K562 (cell line): Measurements from ENCODE around the gene SRP72. TPM values are rescaled to one million over a fixed set of nuclear protein-coding genes. Genes with fewer than 3 reads are reported as not detected.

Source experiments
- CAMTA2 ChIP-seq: fragments of 250-450 bp; sonication (Bioruptor Pico); conservative IDR thresholded peaks from 2 replicates; pipeline ENCODE4 v1.5.1; 2022
- CBFA2T2 ChIP-seq: fragments of 450-650 bp; conservative IDR thresholded peaks from 2 replicates; pipeline ENCODE4 v1.6.1; 2017; ENCODE audit warnings: mild to moderate bottlenecking
- EP400 ChIP-seq: fragments of 450-650 bp; IDR thresholded peaks from 2 replicates; pipeline ENCODE4 v1.6.1; 2017; ENCODE audit warnings: antibody characterized with exemption, mild to moderate bottlenecking, moderate library complexity
- FOXK2 ChIP-seq, 2 experiments: fragments of 450-650 bp; IDR thresholded peaks in 1 of 2; conservative IDR thresholded peaks in 1 of 2; 2 replicates each; pipeline ENCODE4 v1.6.1; 2016; ENCODE audit warnings: low read depth in 2 of 2, mild to moderate bottlenecking in 1 of 2
- GTF2E2 ChIP-seq: fragments of 200-800 bp; sonication (Bioruptor generic); IDR thresholded peaks from 2 replicates; pipeline ENCODE4 v1.6.1; 2016; ENCODE audit warnings: missing genetic modification characterization, missing compliant biosample characterization
- GTF2F1 ChIP-seq: IDR thresholded peaks from 2 replicates; pipeline ENCODE4 v1.6.1; 2011; ENCODE audit warnings: low read depth, low read length, improper control_type of control experiment
- HMGN3 ChIP-seq: IDR thresholded peaks from 2 replicates; pipeline ENCODE4 v1.6.1; 2011; ENCODE audit warnings: borderline replicate concordance, low read depth, mild to moderate bottlenecking, mixed read lengths, low read length; ENCODE audit not compliant: insufficient read length; ENCODE audit errors: extremely low read depth
- HNRNPLL ChIP-seq: fragments of 200-400 bp; formaldehyde crosslinking; IDR thresholded peaks from 2 replicates; pipeline ENCODE4 v1.6.1; 2017; ENCODE audit warnings: low read length, low read depth, mild to moderate bottlenecking; ENCODE audit not compliant: poor library complexity, severe bottlenecking
- MECOM ChIP-seq: fragments of 250-450 bp; sonication (Bioruptor Pico); IDR thresholded peaks from 2 replicates; pipeline ENCODE4 v1.8.0; 2022; ENCODE audit warnings: inconsistent platforms
- MTA3 ChIP-seq: fragments of 450-650 bp; formaldehyde crosslinking; IDR thresholded peaks from 2 replicates; pipeline ENCODE4 v1.6.1; 2017; ENCODE audit warnings: mild to moderate bottlenecking, borderline replicate concordance
- NELFE ChIP-seq: IDR thresholded peaks from 2 replicates; pipeline ENCODE4 v1.6.1; 2011; ENCODE audit warnings: mild to moderate bottlenecking; ENCODE audit not compliant: insufficient read depth, insufficient read length
- NR3C1 ChIP-seq: sonication (generic); formaldehyde crosslinking; IDR thresholded peaks from 2 replicates; pipeline ENCODE4 v1.8.1; 2022; ENCODE audit warnings: missing genetic modification reagents
- NUFIP1 ChIP-seq: fragments of 450-650 bp; IDR thresholded peaks from 2 replicates; pipeline ENCODE4 v1.6.1; 2018; ENCODE audit not compliant: partially characterized antibody
- RHOXF2B ChIP-seq: fragments of 250-450 bp; sonication (Bioruptor Pico); conservative IDR thresholded peaks from 2 replicates; pipeline ENCODE4 v1.5.1; 2021
- RNF2 ChIP-seq: sonication (generic); IDR thresholded peaks from 2 replicates; pipeline ENCODE4 v1.6.1; 2016
- TAF7 ChIP-seq: fragments of 450-650 bp; IDR thresholded peaks from 2 replicates; pipeline ENCODE4 v1.6.1; 2016; ENCODE audit warnings: missing genetic modification characterization, missing compliant biosample characterization
- TFAM ChIP-seq: fragments of 250-450 bp; sonication (Bioruptor Pico); conservative IDR thresholded peaks from 2 replicates; pipeline ENCODE4 v1.5.0; 2021; ENCODE audit warnings: mild to moderate bottlenecking, moderate library complexity
- ZNF12 ChIP-seq: sonication (generic); formaldehyde crosslinking; IDR thresholded peaks from 2 replicates; pipeline ENCODE4 v1.4.0; 2020; ENCODE audit warnings: mild to moderate bottlenecking, missing genetic modification reagents
- ZNF184 ChIP-seq: sonication (generic); formaldehyde crosslinking; IDR thresholded peaks from 2 replicates; pipeline ENCODE4 v1.5.0; 2020; ENCODE audit warnings: missing genetic modification reagents
- ZNF197 ChIP-seq: fragments of 200-800 bp; sonication (Bioruptor generic); IDR thresholded peaks from 2 replicates; pipeline ENCODE4 v1.6.1; 2016; ENCODE audit warnings: low read depth, missing genetic modification characterization, missing compliant biosample characterization
- ZNF24 ChIP-seq: fragments of 450-650 bp; IDR thresholded peaks from 2 replicates; pipeline ENCODE4 v1.6.1; 2016
- ZNF384 ChIP-seq: IDR thresholded peaks from 2 replicates; pipeline ENCODE4 v1.6.1; 2012; ENCODE audit warnings: low read depth, low read length, improper control_type of control experiment
- ZNF408 ChIP-seq: fragments of 250-450 bp; sonication (Bioruptor Pico); IDR thresholded peaks from 2 replicates; pipeline ENCODE4 v1.4.0; 2020; ENCODE audit warnings: low read depth, mild to moderate bottlenecking, moderate library complexity
- ZNF699 ChIP-seq: fragments of 250-450 bp; sonication (Bioruptor Pico); IDR thresholded peaks from 2 replicates; pipeline ENCODE4 v1.8.0; 2021; ENCODE audit warnings: mild to moderate bottlenecking, moderate library complexity; ENCODE audit not compliant: insufficient replicate concordance
- polyA plus RNA-seq, 8 experiments: library from polyadenylated mRNA; depleted of rRNA in 4 of 8; stranded (reverse) in 5 of 8; unstranded in 3 of 8; fragments of >200 nt; fragmentation: Nextera tagmentation in 2 of 8; fragmentation: Illumina TruSeq in 1 of 8; extraction: Ambion mirVana in 2 of 8; extraction: Trizol in 1 of 8; gene quantifications; 2 replicates each; pipeline versions ENCODE4 v1.2.1 to v1.2.3, GENCODE V29; 2011 to 2014; ENCODE audit warnings: inconsistent platforms in 1 of 8, missing spikeins in 1 of 8
- total RNA-seq, 7 experiments: library from RNA; depleted of rRNA in 6 of 7; stranded (reverse); fragments of >200 nt in 6 of 7; fragmentation: Illumina TruSeq in 2 of 7; extraction: Trizol in 2 of 7; gene quantifications; 2 replicates each; pipeline versions ENCODE4 v1.2.1 to v1.2.3, GENCODE V29; 2011 to 2021; ENCODE audit warnings: low replicate concordance in 1 of 7
- TF ChIP-seq, protein P1 (sequence below): fragments of 250-450 bp; sonication (Bioruptor Pico); IDR thresholded peaks from 2 replicates; pipeline ENCODE4 v1.8.0; 2022; ENCODE audit warnings: inconsistent platforms
- TF ChIP-seq, protein P2 (sequence below): fragments of 250-450 bp; sonication (Bioruptor Pico); IDR thresholded peaks from 2 replicates; pipeline ENCODE4 v1.4.0; 2020; ENCODE audit warnings: mild to moderate bottlenecking, moderate library complexity

Gene SRP72
- total and polyA plus RNA-seq, 9 of the 15 experiments (the other 6 are each of a cell fraction or from before 2014, with no cell fraction given), result 124 to 341 (median 202) TPM

DNA sequence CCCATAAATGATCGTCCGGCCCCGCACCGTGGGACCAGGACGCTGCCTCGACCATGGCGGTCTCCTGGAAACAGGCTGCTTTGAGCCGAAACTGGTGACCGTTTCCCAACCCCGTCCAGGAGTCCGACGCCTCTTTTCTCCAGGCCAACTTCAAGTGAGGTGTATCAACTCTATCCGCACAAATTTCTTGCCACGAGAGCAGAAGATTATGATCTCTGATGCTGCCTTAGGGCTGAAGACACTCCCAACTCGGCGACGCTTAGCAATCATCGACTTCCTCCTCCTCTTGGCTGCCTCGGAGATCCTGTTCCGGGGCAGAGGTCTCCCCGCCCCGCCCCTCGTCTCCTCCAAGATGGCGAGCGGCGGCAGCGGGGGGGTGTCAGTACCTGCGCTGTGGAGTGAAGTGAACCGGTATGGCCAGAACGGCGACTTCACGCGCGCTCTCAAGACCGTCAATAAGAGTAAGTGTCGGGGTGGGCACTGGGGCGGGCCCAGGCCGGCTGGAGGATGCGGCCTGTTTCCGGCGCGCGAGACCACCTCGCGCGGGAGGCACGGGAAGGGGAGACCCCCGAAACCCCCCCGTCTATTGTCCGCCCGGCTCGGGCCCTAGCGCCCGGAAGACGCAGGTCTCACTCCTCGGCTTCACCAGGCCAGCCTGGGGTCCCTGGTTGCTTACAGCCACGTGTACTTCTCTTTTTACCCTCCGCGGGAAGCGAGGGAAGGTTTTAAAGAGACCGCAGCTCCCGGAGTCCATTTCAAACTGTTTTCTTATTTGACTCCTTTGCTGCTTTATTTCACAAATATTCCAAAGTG, at the start of gene SRP72 (continued):
- TF ChIP-seq MTA3 (peak; percentile 66; the same call in 1 of the 2 replicates), MECOM (CRISPR knock-in tag) (no peak), ZNF408 (CRISPR knock-in tag) (no peak), HMGN3 (no peak), ZNF24 (no peak), RNF2 (peak; percentile 54; the same call in 1 of the 2 replicates), GTF2F1 (no peak; the same call in 1 of the 2 replicates), NELFE (no peak), EP400 (peak; percentile 96), CBFA2T2 (no peak), GTF2E2 (tag) (peak; percentile 91; the same call in 1 of the 2 replicates), FOXK2 (conservative IDR thresholded peaks at IDR 0.05 in 1 of 2, IDR thresholded peaks at IDR 0.05 in 1 of 2; ENCODE audit: low read depth in 2 of 2) (peak; percentile 22 to 55; a peak in 1 of 4 replicates), CAMTA2 (CRISPR knock-in tag) (no peak), ZNF12 (0 out of 2 replicates have a peak, but pooled peaks have one; percentile 8), ZNF699 (CRISPR knock-in tag) (no peak), NUFIP1 (no peak), ZNF184 (no peak), ZNF384 (peak; percentile 12; the same call in 1 of the 2 replicates), TFAM (CRISPR knock-in tag) (no peak), RHOXF2B (CRISPR knock-in tag) (no peak), ZNF197 (CRISPR knock-in tag) (no peak), HNRNPLL (no peak), NR3C1 (CRISPR knock-in tag) (no peak), TAF7 (tag) (peak; percentile 68)
- TF ChIP-seq, protein P1, sequence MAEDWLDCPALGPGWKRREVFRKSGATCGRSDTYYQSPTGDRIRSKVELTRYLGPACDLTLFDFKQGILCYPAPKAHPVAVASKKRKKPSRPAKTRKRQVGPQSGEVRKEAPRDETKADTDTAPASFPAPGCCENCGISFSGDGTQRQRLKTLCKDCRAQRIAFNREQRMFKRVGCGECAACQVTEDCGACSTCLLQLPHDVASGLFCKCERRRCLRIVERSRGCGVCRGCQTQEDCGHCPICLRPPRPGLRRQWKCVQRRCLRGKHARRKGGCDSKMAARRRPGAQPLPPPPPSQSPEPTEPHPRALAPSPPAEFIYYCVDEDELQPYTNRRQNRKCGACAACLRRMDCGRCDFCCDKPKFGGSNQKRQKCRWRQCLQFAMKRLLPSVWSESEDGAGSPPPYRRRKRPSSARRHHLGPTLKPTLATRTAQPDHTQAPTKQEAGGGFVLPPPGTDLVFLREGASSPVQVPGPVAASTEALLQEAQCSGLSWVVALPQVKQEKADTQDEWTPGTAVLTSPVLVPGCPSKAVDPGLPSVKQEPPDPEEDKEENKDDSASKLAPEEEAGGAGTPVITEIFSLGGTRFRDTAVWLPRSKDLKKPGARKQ (CRISPR knock-in tag), result no peak
- TF ChIP-seq, protein P2, sequence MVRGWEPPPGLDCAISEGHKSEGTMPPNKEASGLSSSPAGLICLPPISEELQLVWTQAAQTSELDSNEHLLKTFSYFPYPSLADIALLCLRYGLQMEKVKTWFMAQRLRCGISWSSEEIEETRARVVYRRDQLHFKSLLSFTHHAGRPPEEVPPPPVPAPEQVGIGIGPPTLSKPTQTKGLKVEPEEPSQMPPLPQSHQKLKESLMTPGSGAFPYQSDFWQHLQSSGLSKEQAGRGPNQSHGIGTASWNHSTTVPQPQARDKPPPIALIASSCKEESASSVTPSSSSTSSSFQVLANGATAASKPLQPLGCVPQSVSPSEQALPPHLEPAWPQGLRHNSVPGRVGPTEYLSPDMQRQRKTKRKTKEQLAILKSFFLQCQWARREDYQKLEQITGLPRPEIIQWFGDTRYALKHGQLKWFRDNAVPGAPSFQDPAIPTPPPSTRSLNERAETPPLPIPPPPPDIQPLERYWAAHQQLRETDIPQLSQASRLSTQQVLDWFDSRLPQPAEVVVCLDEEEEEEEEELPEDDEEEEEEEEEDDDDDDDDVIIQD, result no peak
